ENCODE results near the gene GALNT7.
"Not testable (repeated sequence)": the region's sequence is repeated elsewhere in the genome, so short reads cannot be mapped to it uniquely, and the experiment has no call there.

The GALNT7 gene

DNA sequence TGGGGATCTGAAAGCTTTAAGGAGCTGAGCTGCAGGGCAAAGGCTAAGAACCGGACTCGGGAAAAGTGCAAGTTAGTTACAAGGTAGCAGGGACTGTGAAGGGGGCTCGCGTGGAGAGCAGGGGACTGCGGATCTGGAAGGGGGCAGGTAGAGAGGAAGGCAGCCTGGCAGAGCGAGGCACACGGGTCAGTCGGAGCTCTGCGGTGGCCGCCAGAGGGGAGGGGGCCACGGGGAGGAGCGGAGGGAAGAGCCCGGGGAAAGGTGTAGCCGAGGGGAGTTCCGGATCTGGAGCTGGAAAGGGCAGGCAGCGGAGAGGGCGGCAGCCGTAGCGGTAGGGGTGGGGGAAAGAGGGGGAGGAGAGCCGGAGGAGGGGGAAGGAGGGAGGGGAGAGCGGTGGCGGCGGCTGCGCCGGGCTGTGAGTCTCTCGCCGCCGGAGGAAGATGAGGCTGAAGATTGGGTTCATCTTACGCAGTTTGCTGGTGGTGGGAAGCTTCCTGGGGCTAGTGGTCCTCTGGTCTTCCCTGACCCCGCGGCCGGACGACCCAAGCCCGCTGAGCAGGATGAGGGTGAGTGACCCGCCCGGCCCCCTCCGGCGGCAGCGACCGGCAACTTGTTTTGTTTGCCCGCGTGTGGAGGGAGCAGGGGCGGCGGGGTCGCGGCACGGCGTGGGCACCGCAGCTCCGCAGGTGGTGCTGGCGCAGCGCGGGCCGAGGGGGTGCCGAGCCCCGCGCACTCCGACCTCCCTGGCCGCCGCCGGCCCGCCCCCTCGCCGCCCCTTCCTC, at the start of gene GALNT7:
TSS of gene GALNT7 (plus strand) at position 416 of the 782 bp plus-strand sequence. CDS start at position 441, 25 bp downstream.
- peak; percentile 68 for DNase-seq (ENCODE audit: low spot score)

DNA sequence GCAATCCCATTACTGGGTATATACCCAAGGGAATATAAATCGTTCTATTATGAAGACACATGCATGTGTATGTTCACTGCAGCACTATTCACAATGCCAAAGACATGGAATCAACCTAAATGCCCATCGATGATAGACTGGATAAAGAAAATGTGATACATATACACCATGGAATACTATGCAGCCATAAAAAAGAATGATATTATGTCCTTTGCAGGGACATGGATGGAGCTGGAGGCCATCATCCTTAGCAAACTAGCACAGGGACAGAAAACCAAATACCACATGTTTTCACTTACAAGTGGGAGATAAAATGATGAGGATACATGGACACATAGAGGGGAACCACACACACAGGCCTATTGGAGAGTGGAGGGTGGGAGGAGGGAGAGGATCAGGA, 49.8 kb upstream of the GALNT7 start:
- not testable (repeated sequence) for DNase-seq (ENCODE audit: low spot score)

GRCh38 chr4:173119818-173120217, 48.8 kb upstream of the GALNT7 start:
- DNase-seq (ENCODE audit: low spot score): no peak

DNA sequence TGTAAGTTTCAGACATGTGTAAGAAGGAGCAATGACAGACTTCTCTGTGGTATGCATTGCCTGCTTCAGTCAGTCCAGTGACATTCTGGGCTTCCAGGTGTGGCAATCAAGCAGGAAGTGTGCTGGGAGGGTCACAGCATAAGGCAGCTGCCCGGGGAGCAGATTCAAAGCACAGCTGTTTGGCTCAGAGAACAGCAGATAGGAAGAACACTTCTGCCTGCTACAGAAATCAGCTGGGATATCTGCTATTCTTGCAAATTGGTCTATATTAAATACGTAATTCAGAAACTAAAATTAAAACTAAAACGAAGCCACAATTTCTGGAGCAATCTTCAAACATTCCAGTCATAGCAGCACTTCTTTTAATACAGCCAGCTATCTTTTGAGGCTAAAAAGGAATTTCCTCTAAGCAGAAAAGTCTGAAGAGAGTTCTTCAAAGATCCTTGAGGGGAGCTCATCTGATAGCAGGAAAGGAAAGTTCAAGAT, 47.5 kb upstream of the GALNT7 start:
- no peak for DNase-seq (ENCODE audit: low spot score)

DNA sequence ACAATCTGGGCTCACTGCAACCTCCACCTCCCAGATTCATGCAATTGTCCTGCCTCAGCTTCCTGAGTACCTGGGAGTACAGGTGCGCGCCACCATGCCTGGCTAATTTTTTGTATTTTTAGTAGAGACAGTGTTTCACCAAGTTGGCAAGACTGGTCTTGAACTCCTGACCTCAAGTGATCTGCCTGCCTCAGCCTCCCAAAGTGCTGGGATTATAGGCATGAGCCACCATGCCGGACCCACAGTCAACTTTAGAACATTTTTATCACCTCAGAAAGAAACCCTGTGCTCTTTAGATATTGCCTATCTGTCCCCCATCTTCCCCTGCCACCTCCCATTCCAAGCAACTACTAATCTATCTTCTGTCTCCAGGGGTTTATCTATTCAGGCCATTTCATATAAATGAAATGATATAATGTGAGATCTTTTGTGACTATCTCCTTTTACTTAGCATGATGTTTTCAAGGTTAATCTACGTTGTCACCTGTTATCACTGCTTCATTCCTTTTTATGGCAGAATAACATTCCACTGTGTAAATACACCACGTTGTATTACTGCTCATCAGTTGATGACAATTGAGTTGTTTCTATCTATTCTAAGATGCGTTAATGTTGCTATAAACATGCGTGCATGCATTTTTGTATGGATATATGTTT, 44.3 kb upstream of the GALNT7 start:
- no peak for DNase-seq (ENCODE audit: low spot score)

- no peak for DNase-seq (ENCODE audit: low spot score)
Measured at GRCh38 chr4:173125216-173125812, 43.3 kb upstream of the GALNT7 start.

DNA sequence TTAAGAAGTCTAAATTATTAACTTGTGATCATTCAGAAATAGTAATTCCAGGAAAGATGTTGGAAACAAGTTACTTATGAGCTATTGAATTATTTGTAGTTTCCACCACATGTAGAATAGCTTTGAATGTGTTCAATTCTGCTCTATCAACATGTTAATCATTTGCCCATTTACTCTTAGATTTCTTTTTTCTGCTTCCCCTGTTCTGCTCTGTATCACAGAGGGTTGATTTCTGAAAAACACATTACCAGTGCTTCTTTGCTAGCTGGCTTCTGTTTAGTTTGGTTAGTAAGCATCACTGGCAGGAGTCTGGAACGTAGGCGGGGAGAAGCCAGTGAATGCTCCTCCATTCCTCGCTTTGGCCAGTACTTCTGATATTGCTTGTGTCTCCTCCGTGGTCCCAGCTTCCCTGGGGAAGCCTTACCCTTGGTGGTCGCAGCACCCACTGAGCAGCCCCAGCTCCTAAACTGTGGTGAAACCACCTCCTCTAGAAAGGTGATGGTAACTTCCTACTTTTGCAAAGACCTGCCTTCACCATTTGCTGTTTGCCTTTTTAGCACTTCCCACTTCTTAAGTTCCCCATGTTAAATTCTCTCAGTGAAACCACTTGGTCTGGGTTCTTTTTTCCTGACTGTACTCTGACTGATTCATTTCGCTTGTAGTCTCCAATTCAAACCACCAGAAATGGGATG, 40.3 kb upstream of the GALNT7 start:
- no peak for DNase-seq (ENCODE audit: low spot score)

DNA sequence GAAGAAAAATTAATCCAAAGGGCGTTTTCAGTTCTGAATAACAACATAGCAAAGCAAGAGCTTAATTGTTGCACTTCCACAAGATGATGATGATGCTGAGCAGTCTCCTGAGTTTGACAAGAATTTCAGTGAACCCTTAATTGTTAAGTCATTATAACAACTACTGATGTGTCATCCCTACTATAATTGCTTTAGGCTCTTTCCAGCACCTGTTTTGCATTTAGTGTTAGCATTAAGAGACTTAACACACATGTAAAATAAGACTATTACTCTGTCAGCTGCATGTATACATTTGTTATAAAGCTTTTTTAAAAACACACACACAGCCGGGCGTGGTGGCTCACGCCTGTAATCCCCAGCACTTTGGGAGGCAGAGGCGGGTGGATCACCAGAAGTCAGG, 37.9 kb upstream of the GALNT7 start:
- no peak for DNase-seq (ENCODE audit: low spot score)

GRCh38 chr4:173134426-173134825, 34.2 kb upstream of the GALNT7 start:
- no peak for DNase-seq (ENCODE audit: low spot score)

DNA sequence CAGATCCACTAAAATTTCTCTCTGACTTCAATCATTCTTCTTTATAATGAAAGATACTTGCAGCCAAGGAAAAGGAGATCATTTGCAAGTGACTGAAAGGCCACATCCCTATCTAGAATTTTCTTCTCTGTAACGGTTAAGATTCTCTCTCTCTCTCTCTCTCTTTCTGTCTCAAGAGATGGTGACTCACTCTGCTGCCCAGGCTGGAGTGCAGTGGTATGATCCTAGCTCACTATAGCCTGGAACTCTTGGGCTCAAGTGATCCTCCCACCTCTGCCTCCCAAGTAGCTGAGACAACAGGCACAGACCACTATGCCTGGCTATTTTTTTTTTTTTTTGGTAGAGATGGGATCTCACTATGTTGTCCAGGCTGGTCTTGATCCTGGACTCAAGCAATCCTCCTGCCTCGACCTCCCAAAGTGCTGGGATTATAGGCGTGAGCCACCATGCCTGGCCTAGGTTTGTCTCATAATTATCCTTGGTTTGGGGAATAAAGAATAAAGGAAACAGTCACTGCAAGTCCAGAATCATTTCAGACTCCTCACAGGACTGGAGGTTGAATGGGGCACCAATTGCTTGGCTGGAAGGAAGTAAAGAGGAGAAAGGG, 33.3 kb upstream of the GALNT7 start:
- DNase-seq (ENCODE audit: low spot score): no peak

DNA sequence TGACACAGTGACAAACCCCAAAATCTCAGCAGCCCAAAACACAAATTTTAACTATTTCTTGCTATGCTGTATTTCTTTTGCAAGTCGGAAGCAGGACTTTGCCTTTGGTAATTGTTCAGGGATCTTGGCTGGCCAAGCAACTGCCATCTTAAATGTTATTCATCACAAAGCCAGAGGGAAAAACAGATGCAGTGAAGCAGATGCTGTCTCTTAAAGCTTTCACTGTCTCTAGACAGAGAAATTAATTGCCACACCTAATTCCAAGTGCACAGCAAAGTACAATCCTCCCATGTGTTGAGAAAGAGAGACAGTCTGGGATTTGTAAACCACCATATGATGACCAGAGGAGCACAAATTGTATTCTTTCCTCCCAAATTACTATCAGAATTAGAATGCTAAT, 30.0 kb upstream of the GALNT7 start:
- DNase-seq (ENCODE audit: low spot score): no peak

DNA sequence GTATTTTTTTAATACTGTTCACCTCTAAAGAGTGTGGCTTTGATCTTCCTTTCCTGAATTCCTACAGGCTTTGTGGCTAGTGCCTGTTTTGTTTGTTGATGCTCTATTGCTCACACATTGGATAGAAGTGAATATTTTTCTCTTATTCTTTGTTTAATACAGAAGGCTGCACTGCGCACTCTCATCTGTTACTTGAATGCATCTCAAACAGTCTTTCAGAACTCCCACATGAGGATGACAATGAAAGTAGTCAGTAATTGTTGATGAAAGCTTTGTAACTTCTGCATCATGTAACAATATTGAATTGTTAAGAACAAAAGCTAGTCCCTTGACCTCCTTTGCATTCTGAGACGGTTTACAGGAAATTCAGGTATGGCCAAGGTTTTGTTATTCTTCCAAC, 29.1 kb upstream of the GALNT7 start:
- no peak for DNase-seq (ENCODE audit: low spot score)

- DNase-seq (ENCODE audit: low spot score): no peak
Measured at GRCh38 chr4:173145131-173145530, 23.5 kb upstream of the GALNT7 start.

GRCh38 chr4:173146456-173146855, 22.2 kb upstream of the GALNT7 start:
- DNase-seq (ENCODE audit: low spot score): no peak

DNA sequence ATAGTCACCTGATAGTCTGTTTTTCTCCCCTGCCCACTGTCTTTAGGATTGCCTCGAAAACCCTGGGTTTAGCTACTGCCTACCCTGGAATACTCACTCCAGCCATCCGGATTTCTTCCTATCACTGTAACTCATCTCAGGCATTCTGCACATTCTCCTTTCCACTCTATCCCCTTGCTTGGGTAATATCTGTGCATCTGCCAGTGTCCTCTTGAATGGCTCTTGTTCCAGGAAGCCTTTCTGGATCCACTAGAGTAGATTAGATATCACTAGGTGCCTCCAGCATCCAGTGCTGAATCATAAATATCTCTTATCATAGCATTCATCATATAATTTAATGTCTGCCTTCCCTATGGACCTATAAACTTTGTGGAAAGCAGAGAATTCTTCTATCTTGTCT, 17.1 kb upstream of the GALNT7 start:
- no peak for DNase-seq (ENCODE audit: low spot score)

GRCh38 chr4:173152104-173152503, 16.5 kb upstream of the GALNT7 start:
- no peak for DNase-seq (ENCODE audit: low spot score)

GRCh38 chr4:173153445-173153844, 15.2 kb upstream of the GALNT7 start:
- DNase-seq (ENCODE audit: low spot score): no peak

DNA sequence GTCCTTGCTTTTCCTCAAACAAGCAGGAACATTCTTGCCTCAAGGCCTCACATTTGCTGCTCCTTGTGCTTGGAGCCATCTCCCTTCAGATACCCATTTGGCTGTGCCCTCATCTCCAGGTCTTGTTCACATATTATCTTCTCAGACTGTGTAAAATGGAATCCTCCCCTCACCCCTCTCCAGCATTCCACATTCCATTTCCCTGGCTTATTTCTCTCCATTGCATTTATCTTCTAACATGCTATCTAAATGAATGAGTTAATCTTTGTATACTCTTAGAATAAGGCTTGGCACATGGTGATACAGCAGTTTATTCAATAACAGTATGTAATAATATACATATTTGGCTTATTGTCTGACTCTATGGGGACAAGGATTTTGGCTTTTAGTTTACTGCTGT, 8.8 kb upstream of the GALNT7 start:
- no peak for DNase-seq (ENCODE audit: low spot score)

DNA sequence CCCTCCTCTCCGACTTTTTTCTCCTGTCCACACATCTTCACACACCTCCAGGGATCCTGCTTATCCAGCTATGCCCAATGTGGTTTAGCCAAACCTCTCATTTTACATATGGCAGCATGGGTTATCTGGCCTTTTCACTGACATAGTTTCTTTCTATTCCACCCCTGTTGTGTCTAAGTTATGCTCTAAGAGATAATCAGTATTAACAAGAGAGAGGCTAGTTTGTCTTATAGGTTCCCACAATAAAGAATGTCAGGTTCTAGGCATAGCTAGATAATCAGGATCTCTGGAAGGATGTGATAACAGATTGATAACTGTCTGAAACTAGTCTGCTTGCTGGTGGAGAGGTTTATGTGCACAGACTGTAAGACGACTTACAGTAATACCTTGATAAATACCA, 7.7 kb upstream of the GALNT7 start:
- DNase-seq (ENCODE audit: low spot score): no peak

GRCh38 chr4:173161311-173161710, 7.3 kb upstream of the GALNT7 start:
- no peak for DNase-seq (ENCODE audit: low spot score)

DNA sequence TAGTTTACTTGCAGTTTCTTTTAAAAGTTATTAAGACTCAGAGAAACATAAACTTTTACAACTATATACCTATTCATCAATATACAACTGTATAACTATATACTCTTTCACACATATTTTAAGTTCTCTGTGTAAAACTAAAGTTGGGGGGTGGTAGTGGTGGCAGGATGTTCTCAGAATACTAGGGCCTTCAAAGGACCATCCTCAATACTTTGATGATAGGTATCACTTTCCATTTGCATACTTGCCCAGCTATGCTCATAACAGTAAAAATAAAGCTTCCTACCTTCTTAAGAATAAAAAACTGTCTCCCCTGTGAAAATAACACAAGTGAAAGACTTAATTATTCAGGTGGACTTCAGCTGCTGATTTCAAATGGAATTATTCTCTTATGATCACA, 2.9 kb upstream of the GALNT7 start:
- DNase-seq (ENCODE audit: low spot score): no peak

GRCh38 chr4:173166491-173166890, 2.1 kb upstream of the GALNT7 start:
- no peak for DNase-seq (ENCODE audit: low spot score)

Measured in activated CD4-positive, alpha-beta T cell treated with anti-CD3 and anti-CD28 coated beads, Interleukin-2, Interleukin-4, amounts not matched to agents 100 ng/mL and 50 ng/mL, durations not matched to agents 16 hours and 8 hours (primary cell).